Activated naive CD8-positive, alpha-beta T cell treated with anti-CD3 and anti-CD28 coated beads, Interleukin-2, amount 50 U/mL, for 24 hours (primary cell): Measurements from ENCODE around the gene PGBD4.
A peak's percentile ranks its signal among the peaks of the same experiment; 100 is the strongest.

Experiments
- ATAC-seq: fragments of 150-1000 bp; cut with Tn5 transposase; one replicate; pipeline ENCODE4 v1.10.0; 2021
- DNase-seq: peaks from one replicate; pipeline ENCODE4 v3.0.0; 2021
- H3K27ac Mint-ChIP-seq: one replicate; pipeline ENCODE4 v1.8.0; 2021; ENCODE audit warnings: mild to moderate bottlenecking, mixed read lengths
- H3K27me3 Mint-ChIP-seq: one replicate; pipeline ENCODE4 v1.8.0; 2021; ENCODE audit warnings: mixed read lengths
- H3K36me3 Mint-ChIP-seq: one replicate; pipeline ENCODE4 v1.8.0; 2021; ENCODE audit warnings: low read depth, mixed read lengths
- H3K4me1 Mint-ChIP-seq: one replicate; pipeline ENCODE4 v1.8.0; 2021; ENCODE audit warnings: mixed read lengths
- H3K4me3 Mint-ChIP-seq: one replicate; pipeline ENCODE4 v1.8.0; 2021; ENCODE audit warnings: mild to moderate bottlenecking, moderate library complexity, mixed read lengths
- H3K9me3 Mint-ChIP-seq: one replicate; pipeline ENCODE4 v1.8.0; 2021; ENCODE audit warnings: mixed read lengths

Gene PGBD4

GRCh38 chr15:34101366-34102174 is at the start of gene PGBD4, which contains the start of gene EMC7:
TSS of gene PGBD4 (plus strand) at chr15:34102083. CDS start at chr15:34102532, 449 bp downstream.
TSS of gene EMC7 (minus strand) at chr15:34101862. CDS start at chr15:34101839, 23 bp downstream.
- ATAC-seq (peak; percentile 99), DNase-seq (peak; percentile 99)
- Mint-ChIP-seq H3K27ac (peak within 1 kb of the TSS; percentile 100), H3K4me1 (peaks cover 36% of the 10 kb centered on the region), H3K9me3 (peaks cover 15% of the 10 kb centered on the region), H3K36me3 (peaks cover 38% of the 10 kb centered on the region), H3K4me3 (peak within 1 kb of the TSS; percentile 96), H3K27me3 (peaks cover 3% of the 10 kb centered on the region)

- peaks cover 15% of the 10 kb centered on the region for H3K36me3 Mint-ChIP-seq
- H3K27me3 Mint-ChIP-seq = no peaks in the 10 kb centered on the region
- peaks cover 20% of the 10 kb centered on the region for H3K9me3 Mint-ChIP-seq
- DNase-seq (no peak), ATAC-seq (no peak)
- H3K27ac Mint-ChIP-seq = no peak overlapping the region
- no peak overlapping the region for H3K4me3 Mint-ChIP-seq
- no peaks in the 10 kb centered on the region for H3K4me1 Mint-ChIP-seq
Measured at GRCh38 chr15:34054081-34054707, 47.7 kb upstream of the PGBD4 start.

- H3K27ac Mint-ChIP-seq = no peak overlapping the region
- H3K9me3 Mint-ChIP-seq = peaks cover 8% of the 10 kb centered on the region
- H3K27me3 Mint-ChIP-seq = no peaks in the 10 kb centered on the region
- no peak for DNase-seq
- peaks cover 6% of the 10 kb centered on the region for H3K36me3 Mint-ChIP-seq
- no peaks in the 10 kb centered on the region for H3K4me1 Mint-ChIP-seq
- H3K4me3 Mint-ChIP-seq = no peak overlapping the region
- ATAC-seq = no peak
Measured at GRCh38 chr15:34055868-34056595, 45.9 kb upstream of the PGBD4 start.

- ATAC-seq (no peak), DNase-seq (no peak)
- Mint-ChIP-seq H3K4me3 (no peak overlapping the region), H3K4me1 (peaks cover under 1% of the 10 kb centered on the region), H3K9me3 (no peaks in the 10 kb centered on the region), H3K36me3 (no peaks in the 10 kb centered on the region), H3K27me3 (no peaks in the 10 kb centered on the region), H3K27ac (no peak overlapping the region)
Measured at GRCh38 chr15:34056911-34057310, 45.0 kb upstream of the PGBD4 start.

GRCh38 chr15:34059476-34059875 is 42.4 kb upstream of the PGBD4 start:
- ATAC-seq (no peak), DNase-seq (no peak)
- no peaks in the 10 kb centered on the region for H3K36me3 Mint-ChIP-seq
- H3K4me3 Mint-ChIP-seq = no peak overlapping the region
- no peaks in the 10 kb centered on the region for H3K9me3 Mint-ChIP-seq
- H3K27ac Mint-ChIP-seq = no peak overlapping the region
- H3K4me1 Mint-ChIP-seq = peaks cover 2% of the 10 kb centered on the region
- no peaks in the 10 kb centered on the region for H3K27me3 Mint-ChIP-seq

- Mint-ChIP-seq H3K4me1 (peaks cover 2% of the 10 kb centered on the region), H3K9me3 (no peaks in the 10 kb centered on the region), H3K27ac (no peak overlapping the region), H3K36me3 (no peaks in the 10 kb centered on the region), H3K4me3 (no peak overlapping the region), H3K27me3 (no peaks in the 10 kb centered on the region)
- ATAC-seq (no peak), DNase-seq (no peak)
Measured at GRCh38 chr15:34059946-34060345, 41.9 kb upstream of the PGBD4 start.

- Mint-ChIP-seq H3K9me3 (no peaks in the 10 kb centered on the region), H3K36me3 (no peaks in the 10 kb centered on the region), H3K4me1 (peaks cover 2% of the 10 kb centered on the region), H3K27me3 (no peaks in the 10 kb centered on the region), H3K27ac (no peak overlapping the region), H3K4me3 (no peak overlapping the region)
- ATAC-seq (no peak), DNase-seq (no peak)
Measured at GRCh38 chr15:34064438-34064837, 37.4 kb upstream of the PGBD4 start.

- Mint-ChIP-seq H3K27ac (no peak overlapping the region), H3K27me3 (no peaks in the 10 kb centered on the region), H3K9me3 (no peaks in the 10 kb centered on the region), H3K36me3 (no peaks in the 10 kb centered on the region), H3K4me1 (peaks cover 2% of the 10 kb centered on the region), H3K4me3 (no peak overlapping the region)
- ATAC-seq (no peak), DNase-seq (no peak)
Measured at GRCh38 chr15:34065261-34065660, 36.6 kb upstream of the PGBD4 start.

GRCh38 chr15:34065941-34066340 is 35.9 kb upstream of the PGBD4 start:
- DNase-seq (no peak), ATAC-seq (no peak)
- H3K4me3 Mint-ChIP-seq = no peak overlapping the region
- no peaks in the 10 kb centered on the region for H3K27me3 Mint-ChIP-seq
- no peaks in the 10 kb centered on the region for H3K9me3 Mint-ChIP-seq
- H3K27ac Mint-ChIP-seq = no peak overlapping the region
- peaks cover 2% of the 10 kb centered on the region for H3K4me1 Mint-ChIP-seq
- H3K36me3 Mint-ChIP-seq = no peaks in the 10 kb centered on the region

GRCh38 chr15:34070003-34070402 is 31.9 kb upstream of the PGBD4 start:
- no peak for ATAC-seq
- Mint-ChIP-seq H3K36me3 (peaks cover 2% of the 10 kb centered on the region), H3K4me1 (no peaks in the 10 kb centered on the region), H3K27me3 (no peaks in the 10 kb centered on the region), H3K9me3 (no peaks in the 10 kb centered on the region), H3K27ac (no peak overlapping the region), H3K4me3 (no peak overlapping the region)
- DNase-seq = no peak

GRCh38 chr15:34076785-34077184 is 25.1 kb upstream of the PGBD4 start:
- ATAC-seq = no peak
- no peaks in the 10 kb centered on the region for H3K27me3 Mint-ChIP-seq
- no peak overlapping the region for H3K4me3 Mint-ChIP-seq
- peaks cover 2% of the 10 kb centered on the region for H3K36me3 Mint-ChIP-seq
- H3K9me3 Mint-ChIP-seq = no peaks in the 10 kb centered on the region
- no peak for DNase-seq
- H3K27ac Mint-ChIP-seq = no peak overlapping the region
- no peaks in the 10 kb centered on the region for H3K4me1 Mint-ChIP-seq

- Mint-ChIP-seq H3K27ac (no peak overlapping the region), H3K27me3 (no peaks in the 10 kb centered on the region), H3K4me3 (no peak overlapping the region), H3K9me3 (no peaks in the 10 kb centered on the region), H3K4me1 (no peaks in the 10 kb centered on the region), H3K36me3 (peaks cover 9% of the 10 kb centered on the region)
- no peak for ATAC-seq
- no peak for DNase-seq
Measured at GRCh38 chr15:34078900-34079299, 23.0 kb upstream of the PGBD4 start.

- peaks cover 6% of the 10 kb centered on the region for H3K36me3 Mint-ChIP-seq
- ATAC-seq = no peak
- DNase-seq = no peak
- no peaks in the 10 kb centered on the region for H3K9me3 Mint-ChIP-seq
- H3K4me1 Mint-ChIP-seq = no peaks in the 10 kb centered on the region
- no peak overlapping the region for H3K27ac Mint-ChIP-seq
- no peak overlapping the region for H3K4me3 Mint-ChIP-seq
- H3K27me3 Mint-ChIP-seq = no peaks in the 10 kb centered on the region
Measured at GRCh38 chr15:34079904-34080303, 22.0 kb upstream of the PGBD4 start.

GRCh38 chr15:34084086-34084485 is 17.8 kb upstream of the PGBD4 start:
- no peak overlapping the region for H3K4me3 Mint-ChIP-seq
- peak overlapping the region; percentile 10 for H3K27ac Mint-ChIP-seq
- H3K27me3 Mint-ChIP-seq = no peaks in the 10 kb centered on the region
- H3K4me1 Mint-ChIP-seq = no peaks in the 10 kb centered on the region
- DNase-seq (no peak), ATAC-seq (no peak)
- no peaks in the 10 kb centered on the region for H3K9me3 Mint-ChIP-seq
- H3K36me3 Mint-ChIP-seq = peaks cover 25% of the 10 kb centered on the region

- Mint-ChIP-seq H3K27ac (no peak overlapping the region), H3K36me3 (peaks cover 26% of the 10 kb centered on the region), H3K27me3 (no peaks in the 10 kb centered on the region), H3K4me1 (no peaks in the 10 kb centered on the region), H3K4me3 (no peak overlapping the region), H3K9me3 (no peaks in the 10 kb centered on the region)
- ATAC-seq (no peak), DNase-seq (no peak)
Measured at GRCh38 chr15:34085746-34086145, 16.1 kb upstream of the PGBD4 start.
